ENCODE data around the gene CNKSR3. TPM values are rescaled to one million over a fixed set of nuclear protein-coding genes. Genes with fewer than 3 reads are reported as not detected.

The CNKSR3 gene
- total RNA-seq, 2 experiments from 2014 or later: not detected

GRCh38 chr6:154394571-154394970, 115.9 kb downstream of the CNKSR3 start:
- DNase-seq: no peak
- POLR2A ChIA-PET: no interaction called here
- Mint-ChIP-seq H3K27me3 (no peaks in the 10 kb centered on the region), H3K36me3 (no peaks in the 10 kb centered on the region), H3K9me3 (peaks cover 2% of the 10 kb centered on the region), H3K4me3 (no peak overlapping the region), H3K27ac (no peak overlapping the region), H3K4me1 (no peaks in the 10 kb centered on the region)
- no peak for ATAC-seq (ENCODE audit: low read depth)

GRCh38 chr6:154390034-154390433, 120.5 kb downstream of the CNKSR3 start:
- DNase-seq (no peak), ATAC-seq (ENCODE audit: low read depth) (no peak)
- H3K4me3 Mint-ChIP-seq: no peak overlapping the region
- no peak overlapping the region for H3K27ac Mint-ChIP-seq
- H3K27me3 Mint-ChIP-seq: peaks cover 4% of the 10 kb centered on the region
- POLR2A ChIA-PET: no interaction called here
- H3K36me3 Mint-ChIP-seq: no peaks in the 10 kb centered on the region
- H3K4me1 Mint-ChIP-seq: no peaks in the 10 kb centered on the region
- peaks cover 2% of the 10 kb centered on the region for H3K9me3 Mint-ChIP-seq

- H3K27ac Mint-ChIP-seq: no peak overlapping the region
- no peaks in the 10 kb centered on the region for H3K36me3 Mint-ChIP-seq
- no peaks in the 10 kb centered on the region for H3K4me1 Mint-ChIP-seq
- H3K27me3 Mint-ChIP-seq: peaks cover 4% of the 10 kb centered on the region
- ATAC-seq (ENCODE audit: low read depth) (no peak), DNase-seq (no peak)
- POLR2A ChIA-PET: no interaction called here
- no peak overlapping the region for H3K4me3 Mint-ChIP-seq
- peaks cover 2% of the 10 kb centered on the region for H3K9me3 Mint-ChIP-seq
Measured at GRCh38 chr6:154388803-154389202, 121.7 kb downstream of the CNKSR3 start.

- POLR2A ChIA-PET: no interaction called here
- ATAC-seq (ENCODE audit: low read depth): no peak
- peaks cover 2% of the 10 kb centered on the region for H3K9me3 Mint-ChIP-seq
- no peak overlapping the region for H3K4me3 Mint-ChIP-seq
- no peak overlapping the region for H3K27ac Mint-ChIP-seq
- no peaks in the 10 kb centered on the region for H3K4me1 Mint-ChIP-seq
- peaks cover 4% of the 10 kb centered on the region for H3K27me3 Mint-ChIP-seq
- no peak for DNase-seq
- no peaks in the 10 kb centered on the region for H3K36me3 Mint-ChIP-seq
Measured at GRCh38 chr6:154386848-154387717, 123.4 kb downstream of the CNKSR3 start.

- Mint-ChIP-seq H3K36me3 (no peaks in the 10 kb centered on the region), H3K4me1 (no peaks in the 10 kb centered on the region), H3K27ac (no peak overlapping the region), H3K9me3 (no peaks in the 10 kb centered on the region), H3K4me3 (no peak overlapping the region), H3K27me3 (peaks cover 4% of the 10 kb centered on the region)
- POLR2A ChIA-PET: no interaction called here
- ATAC-seq (ENCODE audit: low read depth) (no peak), DNase-seq (no peak)
Measured at GRCh38 chr6:154384191-154384590, 126.3 kb downstream of the CNKSR3 start.

- no peak for ATAC-seq (ENCODE audit: low read depth)
- Mint-ChIP-seq H3K27me3 (peaks cover 4% of the 10 kb centered on the region), H3K4me3 (no peak overlapping the region), H3K4me1 (no peaks in the 10 kb centered on the region), H3K27ac (no peak overlapping the region), H3K36me3 (no peaks in the 10 kb centered on the region), H3K9me3 (no peaks in the 10 kb centered on the region)
- POLR2A ChIA-PET: no interaction called here
- no peak for DNase-seq
Measured at GRCh38 chr6:154383273-154383672, 127.2 kb downstream of the CNKSR3 start.

- H3K4me1 Mint-ChIP-seq: no peaks in the 10 kb centered on the region
- peaks cover 4% of the 10 kb centered on the region for H3K27me3 Mint-ChIP-seq
- H3K36me3 Mint-ChIP-seq: no peaks in the 10 kb centered on the region
- H3K27ac Mint-ChIP-seq: no peak overlapping the region
- no peaks in the 10 kb centered on the region for H3K9me3 Mint-ChIP-seq
- H3K4me3 Mint-ChIP-seq: no peak overlapping the region
- POLR2A ChIA-PET: no interaction called here
- no peak for DNase-seq
- no peak for ATAC-seq (ENCODE audit: low read depth)
Measured at GRCh38 chr6:154382740-154383139, 127.7 kb downstream of the CNKSR3 start.

GRCh38 chr6:154381548-154381947, 128.9 kb downstream of the CNKSR3 start:
- ATAC-seq (ENCODE audit: low read depth): no peak
- Mint-ChIP-seq H3K9me3 (no peaks in the 10 kb centered on the region), H3K27me3 (peaks cover 4% of the 10 kb centered on the region), H3K27ac (no peak overlapping the region), H3K36me3 (no peaks in the 10 kb centered on the region), H3K4me3 (no peak overlapping the region), H3K4me1 (no peaks in the 10 kb centered on the region)
- POLR2A ChIA-PET: no interaction called here
- DNase-seq: no peak

- no peak for ATAC-seq (ENCODE audit: low read depth)
- POLR2A ChIA-PET: no interaction called here
Measured at GRCh38 chr6:154380741-154381140, 129.7 kb downstream of the CNKSR3 start.

GRCh38 chr6:154379585-154379984, 130.9 kb downstream of the CNKSR3 start:
- Mint-ChIP-seq H3K36me3 (no peaks in the 10 kb centered on the region), H3K27me3 (no peaks in the 10 kb centered on the region), H3K9me3 (no peaks in the 10 kb centered on the region), H3K4me1 (no peaks in the 10 kb centered on the region), H3K27ac (no peak overlapping the region), H3K4me3 (no peak overlapping the region)
- DNase-seq (no peak), ATAC-seq (ENCODE audit: low read depth) (no peak)
- POLR2A ChIA-PET: no interaction called here

More at GRCh38 chr6:154380741-154381140, 129.7 kb downstream of the CNKSR3 start:
- no peak overlapping the region for H3K27ac Mint-ChIP-seq
- H3K9me3 Mint-ChIP-seq: no peaks in the 10 kb centered on the region
- no peaks in the 10 kb centered on the region for H3K4me1 Mint-ChIP-seq
- H3K36me3 Mint-ChIP-seq: no peaks in the 10 kb centered on the region
- DNase-seq: no peak
- H3K27me3 Mint-ChIP-seq: no peaks in the 10 kb centered on the region
- no peak overlapping the region for H3K4me3 Mint-ChIP-seq

GRCh38 chr6:154378518-154378917, 132.0 kb downstream of the CNKSR3 start:
- POLR2A ChIA-PET: no interaction called here
- Mint-ChIP-seq H3K36me3 (no peaks in the 10 kb centered on the region), H3K4me3 (no peak overlapping the region), H3K9me3 (peaks cover 2% of the 10 kb centered on the region), H3K4me1 (no peaks in the 10 kb centered on the region), H3K27ac (no peak overlapping the region), H3K27me3 (no peaks in the 10 kb centered on the region)
- ATAC-seq (ENCODE audit: low read depth) (no peak), DNase-seq (no peak)

- Mint-ChIP-seq H3K27me3 (no peaks in the 10 kb centered on the region), H3K4me1 (no peaks in the 10 kb centered on the region), H3K4me3 (no peak overlapping the region), H3K36me3 (no peaks in the 10 kb centered on the region), H3K9me3 (peaks cover 2% of the 10 kb centered on the region), H3K27ac (no peak overlapping the region)
- ATAC-seq (ENCODE audit: low read depth) (no peak), DNase-seq (no peak)
- POLR2A ChIA-PET: no interaction called here
Measured at GRCh38 chr6:154377726-154378125, 132.8 kb downstream of the CNKSR3 start.

GRCh38 chr6:154373971-154374370, 136.5 kb downstream of the CNKSR3 start:
- ATAC-seq (ENCODE audit: low read depth) (no peak), DNase-seq (no peak)
- Mint-ChIP-seq H3K27ac (no peak overlapping the region), H3K36me3 (no peaks in the 10 kb centered on the region), H3K27me3 (no peaks in the 10 kb centered on the region), H3K4me1 (no peaks in the 10 kb centered on the region), H3K9me3 (peaks cover 2% of the 10 kb centered on the region), H3K4me3 (no peak overlapping the region)
- POLR2A ChIA-PET: no interaction called here

- no peak overlapping the region for H3K4me3 Mint-ChIP-seq
- peaks cover 2% of the 10 kb centered on the region for H3K9me3 Mint-ChIP-seq
- POLR2A ChIA-PET: no interaction called here
Measured at GRCh38 chr6:154371281-154371680, 139.2 kb downstream of the CNKSR3 start.

More at GRCh38 chr6:154371281-154371680, 139.2 kb downstream of the CNKSR3 start:
- no peaks in the 10 kb centered on the region for H3K4me1 Mint-ChIP-seq
- no peaks in the 10 kb centered on the region for H3K27me3 Mint-ChIP-seq
- ATAC-seq (ENCODE audit: low read depth) (no peak), DNase-seq (no peak)
- no peaks in the 10 kb centered on the region for H3K36me3 Mint-ChIP-seq
- H3K27ac Mint-ChIP-seq: no peak overlapping the region

Measured in activated naive CD8-positive, alpha-beta T cell treated with anti-CD3 and anti-CD28 coated beads, Interleukin-2, amount 10 ng/mL, durations not matched to agents 7 days and 5 days (primary cell).